Fibroblast of lung (primary cell): ENCODE data around the gene RASSF3.

Source experiments
- EZH2 ChIP-seq: IDR thresholded peaks from 2 replicates; pipeline ENCODE4 v1.5.1; 2012; ENCODE audit warnings: low read length, control low read depth, mild to moderate bottlenecking; ENCODE audit errors: missing control alignments
- TF ChIP-seq, protein P1 (sequence below), 2 donors: IDR thresholded peaks in 1 of 2; conservative IDR thresholded peaks in 1 of 2; 1 replicate in 1 of 2; 2 replicates in 1 of 2; pipeline ENCODE4 v1.5.1; 2011 to 2012; ENCODE audit warnings: low read length in 2 of 2, control low read depth in 1 of 2, inconsistent platforms in 1 of 2, low read depth in 1 of 2, mild to moderate bottlenecking in 1 of 2

DNA sequence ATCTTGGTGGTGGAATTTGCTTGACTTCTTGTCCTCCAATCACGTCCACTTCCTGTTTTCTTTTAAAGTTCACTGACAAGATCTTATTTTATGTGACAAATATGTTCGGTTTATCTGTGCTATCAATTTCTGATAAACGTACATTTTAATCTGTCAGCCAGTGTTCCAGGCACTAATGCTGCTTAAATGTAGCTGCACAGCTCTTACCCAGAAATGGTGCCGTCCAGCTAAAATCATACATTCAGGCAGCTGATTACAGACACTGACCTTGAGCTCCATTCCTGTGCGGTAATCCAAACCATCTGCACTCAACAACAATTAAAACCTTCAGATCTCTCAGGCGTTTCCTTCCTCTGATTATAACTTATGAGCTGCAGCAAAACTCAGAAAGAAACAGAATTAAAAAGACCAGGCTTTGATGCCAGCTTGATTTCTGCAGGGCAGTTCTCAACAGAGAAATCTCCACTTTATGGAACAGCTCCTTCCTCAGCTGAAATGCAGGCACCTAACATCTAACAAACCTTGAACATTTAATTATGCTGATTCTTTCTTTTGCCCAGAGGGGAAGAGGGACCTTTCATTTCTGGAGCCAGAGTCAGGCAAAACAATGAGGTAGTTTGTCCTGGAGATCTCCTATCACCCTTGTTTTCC lies 26.4 kb upstream of the RASSF3 start:
- TF ChIP-seq, protein P1, sequence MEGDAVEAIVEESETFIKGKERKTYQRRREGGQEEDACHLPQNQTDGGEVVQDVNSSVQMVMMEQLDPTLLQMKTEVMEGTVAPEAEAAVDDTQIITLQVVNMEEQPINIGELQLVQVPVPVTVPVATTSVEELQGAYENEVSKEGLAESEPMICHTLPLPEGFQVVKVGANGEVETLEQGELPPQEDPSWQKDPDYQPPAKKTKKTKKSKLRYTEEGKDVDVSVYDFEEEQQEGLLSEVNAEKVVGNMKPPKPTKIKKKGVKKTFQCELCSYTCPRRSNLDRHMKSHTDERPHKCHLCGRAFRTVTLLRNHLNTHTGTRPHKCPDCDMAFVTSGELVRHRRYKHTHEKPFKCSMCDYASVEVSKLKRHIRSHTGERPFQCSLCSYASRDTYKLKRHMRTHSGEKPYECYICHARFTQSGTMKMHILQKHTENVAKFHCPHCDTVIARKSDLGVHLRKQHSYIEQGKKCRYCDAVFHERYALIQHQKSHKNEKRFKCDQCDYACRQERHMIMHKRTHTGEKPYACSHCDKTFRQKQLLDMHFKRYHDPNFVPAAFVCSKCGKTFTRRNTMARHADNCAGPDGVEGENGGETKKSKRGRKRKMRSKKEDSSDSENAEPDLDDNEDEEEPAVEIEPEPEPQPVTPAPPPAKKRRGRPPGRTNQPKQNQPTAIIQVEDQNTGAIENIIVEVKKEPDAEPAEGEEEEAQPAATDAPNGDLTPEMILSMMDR (conservative IDR thresholded peaks at IDR 0.05 in 1 of 2, IDR thresholded peaks at IDR 0.05 in 1 of 2; ENCODE audit: low read depth in 1 of 2, low read length in 2 of 2) = no peak
- TF ChIP-seq EZH2 = no peak
